Esophagus squamous epithelium (tissue), 5 donors: Measurements from ENCODE around the gene CYP4F22. TPM values are rescaled to one million over a fixed set of nuclear protein-coding genes. Genes with fewer than 3 reads are reported as not detected.

Source experiments
- DNase-seq: peaks from one replicate; lab custom pipeline; 2025; lab: John Stamatoyannopoulos, UW
- H3K27ac ChIP-seq, 4 donors: fragments of 200-600 bp; sonication (generic); one replicate each; pipeline ENCODE4 v1.5.1; 2016 to 2019; ENCODE audit warnings: mild to moderate bottlenecking in 1 of 4
- H3K27me3 ChIP-seq, 4 donors: fragments of 200-600 bp; sonication (generic); 1 replicate in 3 of 4; 2 replicates in 1 of 4; pipeline versions ENCODE4 v1.5.1 to v1.6.0; 2017 to 2021; ENCODE audit warnings: antibody characterized with exemption in 1 of 4
- H3K36me3 ChIP-seq, 3 donors: fragments of 200-600 bp; sonication (generic); one replicate each; pipeline ENCODE4 v1.5.1; 2016 to 2019
- H3K4me1 ChIP-seq, 3 donors: fragments of 200-600 bp; sonication (generic); one replicate each; pipeline ENCODE4 v1.5.1; 2017 to 2019
- H3K4me3 ChIP-seq, 4 donors: fragments of 200-600 bp; sonication (generic); 1 replicate in 3 of 4; 2 replicates in 1 of 4; pipeline ENCODE4 v1.5.1; 2016 to 2019; ENCODE audit warnings: mild to moderate bottlenecking in 2 of 4, moderate library complexity in 1 of 4
- H3K9me3 ChIP-seq, 3 donors: fragments of 200-600 bp; sonication (generic); one replicate each; pipeline ENCODE4 v1.5.1; 2016 to 2019
- POLR2A ChIP-seq, 4 donors: fragments of 450-650 bp; IDR thresholded peaks; one replicate each; pipeline ENCODE4 v1.6.1; 2017; ENCODE audit warnings: antibody characterized with exemption in 4 of 4, mild to moderate bottlenecking in 4 of 4, moderate library complexity in 3 of 4
- WGBS, 2 donors: methylation state at CpG; one replicate each; pipeline ENCODE4 v1.1.5; 2018; 5-methylcytosine and 5-hydroxymethylcytosine counted together
- intact Hi-C: fragments of 100-400 bp; cut with DNase I; formaldehyde crosslinking; loops from one replicate; pipeline ENCODE4 v1.15.0; 2022
- total RNA-seq, 4 donors: library from RNA; depleted of rRNA; stranded (reverse); fragments of >200 nt; gene quantifications; one replicate each; pipeline ENCODE4 v1.1.0, GENCODE V29; 2016
- TF ChIP-seq, protein P1 (sequence below), 6 experiments: fragments of 450-650 bp in 4 of 6; fragments of 200-600 bp in 2 of 6; sonication (generic) in 2 of 6; IDR thresholded peaks; one replicate each; pipeline ENCODE4 v1.5.1; 2016 to 2019; ENCODE audit warnings: antibody characterized with exemption in 6 of 6, mild to moderate bottlenecking in 4 of 6, moderate library complexity in 4 of 6
- donor health status: DM: yes; HTN: yes; CAD: no.

Gene CYP4F22
- total RNA-seq, 4 donors from 2014 or later = 3.2 to 19.4 (median 11.1) TPM

DNA sequence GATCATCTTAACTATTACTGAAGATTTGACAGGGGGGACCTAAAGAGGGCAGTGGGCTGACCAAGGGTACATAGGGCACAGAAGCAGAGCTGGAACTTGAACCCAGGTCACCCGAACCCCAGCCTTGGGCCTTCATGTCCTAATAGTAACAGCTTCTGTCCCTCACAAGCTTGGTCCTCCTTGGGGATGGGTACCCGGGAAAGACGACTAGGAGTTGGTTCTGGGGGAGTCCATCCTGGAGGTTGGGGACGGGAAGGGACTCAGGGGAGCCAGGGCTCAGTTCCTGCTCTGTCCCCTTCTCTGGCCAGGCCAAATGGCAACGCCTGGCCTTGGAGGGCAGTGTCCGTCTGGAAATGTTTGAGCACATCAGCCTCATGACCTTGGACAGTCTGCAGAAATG, 67.1 kb downstream of the CYP4F22 start:
- DNase-seq = no peak
- Histone ChIP-seq H3K27ac (no peak overlapping the region), H3K9me3 (no peaks in the 10 kb centered on the region), H3K36me3 (no peaks in the 10 kb centered on the region), H3K27me3 (peaks cover 0 to 23% (median 0%) of the 10 kb centered on the region in 4 donors), H3K4me3 (no peak overlapping the region), H3K4me1 (no peaks in the 10 kb centered on the region)
- 54 to 60% methylated on average over 1 to 6 of the region's 6 CpGs for WGBS, 2 donors
- intact Hi-C loops = no loop called here
- TF ChIP-seq, protein P1, sequence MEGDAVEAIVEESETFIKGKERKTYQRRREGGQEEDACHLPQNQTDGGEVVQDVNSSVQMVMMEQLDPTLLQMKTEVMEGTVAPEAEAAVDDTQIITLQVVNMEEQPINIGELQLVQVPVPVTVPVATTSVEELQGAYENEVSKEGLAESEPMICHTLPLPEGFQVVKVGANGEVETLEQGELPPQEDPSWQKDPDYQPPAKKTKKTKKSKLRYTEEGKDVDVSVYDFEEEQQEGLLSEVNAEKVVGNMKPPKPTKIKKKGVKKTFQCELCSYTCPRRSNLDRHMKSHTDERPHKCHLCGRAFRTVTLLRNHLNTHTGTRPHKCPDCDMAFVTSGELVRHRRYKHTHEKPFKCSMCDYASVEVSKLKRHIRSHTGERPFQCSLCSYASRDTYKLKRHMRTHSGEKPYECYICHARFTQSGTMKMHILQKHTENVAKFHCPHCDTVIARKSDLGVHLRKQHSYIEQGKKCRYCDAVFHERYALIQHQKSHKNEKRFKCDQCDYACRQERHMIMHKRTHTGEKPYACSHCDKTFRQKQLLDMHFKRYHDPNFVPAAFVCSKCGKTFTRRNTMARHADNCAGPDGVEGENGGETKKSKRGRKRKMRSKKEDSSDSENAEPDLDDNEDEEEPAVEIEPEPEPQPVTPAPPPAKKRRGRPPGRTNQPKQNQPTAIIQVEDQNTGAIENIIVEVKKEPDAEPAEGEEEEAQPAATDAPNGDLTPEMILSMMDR (IDR thresholded peaks at IDR 0.05) = no peak
- TF ChIP-seq POLR2A (IDR thresholded peaks at IDR 0.05) = no peak

DNA sequence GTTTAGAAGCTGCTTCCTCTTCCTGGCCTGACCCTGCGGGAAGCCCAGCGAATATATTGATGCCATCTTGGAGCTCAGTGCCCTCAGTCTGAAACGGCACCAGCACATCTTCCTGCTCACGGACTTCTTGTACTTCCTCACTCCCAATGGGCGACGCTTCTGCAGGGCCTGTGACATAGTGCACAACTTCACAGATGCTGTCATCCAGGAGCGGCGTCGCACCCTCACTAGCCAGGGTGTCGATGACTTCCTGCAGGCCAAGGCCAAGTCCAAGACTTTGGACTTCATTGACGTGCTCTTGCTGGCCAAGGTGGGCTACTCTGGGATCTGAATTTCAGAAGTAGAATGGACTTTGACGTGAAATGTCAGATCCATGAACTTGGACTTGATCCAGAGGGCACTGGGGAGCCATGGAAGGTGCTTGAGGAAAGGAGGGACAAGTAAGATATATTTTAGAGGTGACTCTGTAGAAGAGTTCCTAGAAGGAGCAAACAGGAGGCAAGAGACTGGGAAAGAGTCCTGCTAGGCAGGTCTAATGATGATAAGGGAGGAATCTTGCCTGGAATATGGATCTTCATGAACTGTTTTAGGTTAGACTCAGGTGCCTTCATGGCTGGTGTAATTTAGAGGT, 68.3 kb downstream of the CYP4F22 start:
- intact Hi-C loops = no loop called here
- Histone ChIP-seq H3K9me3 (no peaks in the 10 kb centered on the region), H3K27ac (no peak overlapping the region), H3K27me3 (peaks cover 0 to 28% (median 0%) of the 10 kb centered on the region in 4 donors), H3K4me1 (no peaks in the 10 kb centered on the region), H3K36me3 (no peaks in the 10 kb centered on the region), H3K4me3 (no peak overlapping the region)
- TF ChIP-seq, protein P1 (IDR thresholded peaks at IDR 0.05) = no peak
- TF ChIP-seq POLR2A (IDR thresholded peaks at IDR 0.05) = no peak
- 76 to 77% methylated on average over 8 to 11 of the region's 12 CpGs for WGBS, 2 donors
- no peak for DNase-seq

DNA sequence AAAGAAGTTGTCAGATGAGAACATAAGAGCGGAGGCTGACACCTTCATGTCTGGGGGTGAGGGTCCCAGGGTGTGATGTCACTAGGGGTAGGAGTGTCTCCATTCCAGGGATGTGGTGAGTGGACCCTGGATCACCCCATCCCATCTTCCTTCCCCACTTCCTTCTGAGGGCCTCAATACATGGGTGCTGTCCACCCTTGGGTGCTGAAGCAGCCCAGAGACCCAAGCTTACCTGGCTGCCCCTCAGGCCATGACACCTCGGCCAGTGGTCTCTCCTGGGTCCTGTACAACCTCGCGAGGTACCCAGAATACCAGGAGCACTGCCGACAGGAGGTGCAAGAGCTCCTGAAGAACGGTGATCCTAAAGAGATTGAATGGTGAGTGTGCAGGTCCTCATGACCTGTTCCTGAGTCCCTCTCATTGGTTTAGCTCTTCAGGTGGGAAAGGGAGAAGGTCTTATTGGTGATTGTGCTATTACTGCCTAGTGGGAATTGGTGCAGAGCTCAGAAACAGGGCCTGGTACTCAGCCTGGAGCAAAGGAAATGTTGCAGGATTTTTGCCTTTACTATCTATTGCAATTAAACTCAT, 69.0 kb downstream of the CYP4F22 start:
- no peak for DNase-seq
- H3K9me3 ChIP-seq = no peaks in the 10 kb centered on the region
- H3K27ac ChIP-seq = no peak overlapping the region
- peaks cover 0 to 27% (median 0%) of the 10 kb centered on the region in 4 donors for H3K27me3 ChIP-seq
- H3K4me1 ChIP-seq = no peaks in the 10 kb centered on the region
- WGBS, 2 donors = 70 to 71% methylated on average over 3 to 5 of the region's 6 CpGs
- intact Hi-C loops = no loop called here
- TF ChIP-seq POLR2A (IDR thresholded peaks at IDR 0.05) = no peak
- TF ChIP-seq, protein P1 (IDR thresholded peaks at IDR 0.05) = no peak
- H3K36me3 ChIP-seq = no peaks in the 10 kb centered on the region
- no peak overlapping the region for H3K4me3 ChIP-seq

DNA sequence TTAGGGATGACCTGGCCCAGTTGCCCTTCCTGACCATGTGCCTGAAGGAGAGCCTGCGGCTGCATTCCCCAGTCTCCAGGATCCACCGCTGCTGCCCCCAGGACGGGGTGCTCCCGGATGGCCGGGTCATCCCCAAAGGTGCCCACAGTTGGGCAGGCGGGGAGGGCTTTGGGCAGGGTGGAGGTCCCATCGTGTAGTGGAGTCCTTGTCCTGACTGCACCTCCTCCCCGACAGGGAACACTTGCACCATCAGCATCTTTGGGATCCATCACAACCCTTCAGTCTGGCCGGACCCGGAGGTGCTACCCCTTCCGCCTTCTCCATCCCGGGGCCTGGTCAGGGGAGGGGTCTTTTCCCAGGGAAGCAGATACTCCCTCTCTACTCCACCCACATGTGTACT, 75.0 kb downstream of the CYP4F22 start:
- peaks cover 0 to 63% (median 3%) of the 10 kb centered on the region in 4 donors for H3K27me3 ChIP-seq
- DNase-seq = no peak
- H3K4me3 ChIP-seq = no peak overlapping the region
- H3K4me1 ChIP-seq = peaks cover 3 to 9% (median 4%) of the 10 kb centered on the region in 3 donors
- TF ChIP-seq, protein P1 (IDR thresholded peaks at IDR 0.05) = no peak
- TF ChIP-seq POLR2A (IDR thresholded peaks at IDR 0.05) = no peak
- H3K9me3 ChIP-seq = no peaks in the 10 kb centered on the region
- WGBS, 2 donors = 72 to 79% methylated on average over 5 to 7 of the region's 12 CpGs
- H3K36me3 ChIP-seq = no peaks in the 10 kb centered on the region
- H3K27ac ChIP-seq = no peak overlapping the region
- intact Hi-C loops = no loop called here

DNA sequence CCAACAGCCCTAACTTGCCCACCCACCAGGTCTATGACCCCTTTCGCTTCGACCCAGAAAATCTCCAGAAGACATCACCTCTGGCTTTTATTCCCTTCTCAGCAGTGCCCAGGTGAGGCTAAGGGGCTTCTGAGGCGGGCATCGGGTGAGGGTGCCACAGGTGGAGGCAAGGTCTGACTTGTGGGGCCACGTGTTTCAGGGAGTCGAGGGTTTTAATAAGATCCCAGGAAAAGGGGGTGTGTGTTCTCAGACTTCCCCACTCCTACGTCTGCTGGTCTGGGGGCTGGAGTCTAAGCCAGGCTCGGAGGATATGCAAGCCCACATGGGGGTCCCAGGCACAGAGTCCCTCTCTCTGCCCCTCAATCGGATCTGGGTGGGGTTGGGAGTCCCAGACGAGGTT, 75.8 kb downstream of the CYP4F22 start:
- H3K4me3 ChIP-seq = peak overlapping the region in 1 of 4 donors; percentile 37
- H3K27ac ChIP-seq = no peak overlapping the region
- H3K27me3 ChIP-seq = peaks cover 0 to 66% (median 3%) of the 10 kb centered on the region in 4 donors
- 39% methylated on average over 7 of the region's 10 CpGs; no CpG with 5 or more reads in 1 of the 2 donors for WGBS, 2 donors
- DNase-seq = no peak
- TF ChIP-seq, protein P1 (IDR thresholded peaks at IDR 0.05) = no peak
- no peak for TF ChIP-seq POLR2A (IDR thresholded peaks at IDR 0.05)
- intact Hi-C loops = no loop called here
- H3K4me1 ChIP-seq = peaks cover 3 to 9% (median 4%) of the 10 kb centered on the region in 3 donors
- H3K36me3 ChIP-seq = no peaks in the 10 kb centered on the region
- no peaks in the 10 kb centered on the region for H3K9me3 ChIP-seq
